Mucosa of descending colon (tissue), 3 donors: ENCODE measurements around the gene AKAP5. TPM values are rescaled to one million over a fixed set of nuclear protein-coding genes. Genes with fewer than 3 reads are reported as not detected.
A peak's percentile ranks its signal among the peaks of the same experiment; 100 is the strongest.

Experiments used
- ATAC-seq: fragments of 200-7000 bp; cut with Tn5 transposase; one replicate; pipeline ENCODE4 v1.9.1; 2020; ENCODE audit warnings: mild to moderate bottlenecking, moderate library complexity
- DNase-seq, 3 donors: peaks; one replicate each; pipeline ENCODE4 v3.0.0-alpha.2; 2020
- H3K36me3 ChIP-seq: fragments of 200-600 bp; one replicate; pipeline ENCODE4 v1.8.0; 2021; ENCODE audit warnings: low read depth, mild to moderate bottlenecking
- H3K4me1 ChIP-seq: fragments of 200-600 bp; one replicate; pipeline ENCODE4 v1.8.0; 2021; ENCODE audit warnings: low read depth, mild to moderate bottlenecking
- H3K4me3 ChIP-seq: fragments of 200-600 bp; one replicate; pipeline ENCODE4 v1.8.0; 2021; ENCODE audit warnings: mild to moderate bottlenecking
- H3K9me3 ChIP-seq: fragments of 200-600 bp; one replicate; pipeline ENCODE4 v1.8.0; 2021; ENCODE audit warnings: mild to moderate bottlenecking
- intact Hi-C, 2 donors: fragments of 100-400 bp; cut with DNase I in 1 of 2; cut with micrococcal nuclease in 1 of 2; formaldehyde crosslinking; loops; one replicate each; pipeline versions ENCODE4 v1.11.0 to v1.11.1; 2022; cut with DNase I, micrococcal nuclease
- total RNA-seq, 3 donors: library from RNA; stranded (reverse); fragmentation: NEBNext Ultra II Directional in 2 of 3; extraction: Animal tissue kit (Norgen Biotek cat#: 25700) in 2 of 3; gene quantifications; one replicate each; pipeline versions ENCODE4 v1.2.1 to v1.2.4, GENCODE V29; 2021 to 2023
- TF ChIP-seq, protein P1 (sequence below): fragments of 200-600 bp; IDR thresholded peaks from one replicate; pipeline ENCODE4 v1.8.0; 2022; ENCODE audit warnings: antibody characterized with exemption, mild to moderate bottlenecking
- donor health status: DM: no; HTN: no; CAD: no; lungs with moderate emphysema.
- donor health status: DM: no; HTN: no; CAD: no.
- donor health status: DM: no; HTN: yes; CAD: no.

AKAP5 gene
- total RNA-seq, 3 donors from 2014 or later, result 3.9 to 8.0 (median 7.4) TPM

DNA sequence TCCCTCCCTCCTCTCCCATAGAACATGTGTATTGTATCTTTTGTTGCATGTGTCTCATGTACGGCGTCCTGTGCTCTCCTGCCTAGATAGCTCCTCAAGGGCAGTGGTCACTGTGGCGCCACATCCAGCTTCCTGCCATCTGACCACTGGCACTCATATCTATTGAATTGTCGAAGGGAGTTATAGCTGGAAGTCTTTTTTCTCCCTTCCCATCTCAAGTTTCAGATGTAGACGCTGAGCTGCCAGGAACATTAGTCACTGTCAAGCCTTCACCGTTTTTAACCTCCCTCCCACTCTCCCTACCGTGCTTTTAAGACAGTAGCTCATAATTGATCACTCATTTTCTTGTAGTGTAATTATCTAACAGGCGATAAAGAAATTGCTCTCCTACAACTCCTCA, 44.1 kb upstream of the AKAP5 start:
- DNase-seq (no peak), ATAC-seq (no peak)
- H3K9me3 ChIP-seq, result no peaks in the 10 kb centered on the region
- no peaks in the 10 kb centered on the region for H3K4me1 ChIP-seq
- H3K36me3 ChIP-seq, result no peaks in the 10 kb centered on the region
- TF ChIP-seq, protein P1, sequence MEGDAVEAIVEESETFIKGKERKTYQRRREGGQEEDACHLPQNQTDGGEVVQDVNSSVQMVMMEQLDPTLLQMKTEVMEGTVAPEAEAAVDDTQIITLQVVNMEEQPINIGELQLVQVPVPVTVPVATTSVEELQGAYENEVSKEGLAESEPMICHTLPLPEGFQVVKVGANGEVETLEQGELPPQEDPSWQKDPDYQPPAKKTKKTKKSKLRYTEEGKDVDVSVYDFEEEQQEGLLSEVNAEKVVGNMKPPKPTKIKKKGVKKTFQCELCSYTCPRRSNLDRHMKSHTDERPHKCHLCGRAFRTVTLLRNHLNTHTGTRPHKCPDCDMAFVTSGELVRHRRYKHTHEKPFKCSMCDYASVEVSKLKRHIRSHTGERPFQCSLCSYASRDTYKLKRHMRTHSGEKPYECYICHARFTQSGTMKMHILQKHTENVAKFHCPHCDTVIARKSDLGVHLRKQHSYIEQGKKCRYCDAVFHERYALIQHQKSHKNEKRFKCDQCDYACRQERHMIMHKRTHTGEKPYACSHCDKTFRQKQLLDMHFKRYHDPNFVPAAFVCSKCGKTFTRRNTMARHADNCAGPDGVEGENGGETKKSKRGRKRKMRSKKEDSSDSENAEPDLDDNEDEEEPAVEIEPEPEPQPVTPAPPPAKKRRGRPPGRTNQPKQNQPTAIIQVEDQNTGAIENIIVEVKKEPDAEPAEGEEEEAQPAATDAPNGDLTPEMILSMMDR, result no peak
- no peak overlapping the region for H3K4me3 ChIP-seq
- intact Hi-C loops, result no loop called here

DNA sequence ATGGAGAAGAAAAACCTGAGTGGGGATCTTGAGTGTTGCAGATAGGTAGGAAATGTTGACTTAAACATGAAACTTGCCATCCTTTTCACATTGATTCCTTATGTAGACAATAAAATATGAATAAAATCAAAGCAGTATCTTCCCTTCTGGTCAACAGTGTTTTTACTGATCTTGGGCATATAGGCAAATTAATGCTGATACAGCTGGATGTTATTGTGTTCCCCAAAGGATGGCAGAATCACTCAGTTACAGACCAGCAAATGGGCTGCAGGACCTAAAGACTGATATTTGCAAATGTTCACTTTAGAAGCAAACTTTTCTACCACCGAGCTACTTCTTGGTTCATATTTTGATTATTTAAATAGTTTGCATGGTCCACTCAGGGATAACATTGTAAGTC, 43.3 kb upstream of the AKAP5 start:
- intact Hi-C loops, result no loop called here
- TF ChIP-seq, protein P1, result no peak

DNA sequence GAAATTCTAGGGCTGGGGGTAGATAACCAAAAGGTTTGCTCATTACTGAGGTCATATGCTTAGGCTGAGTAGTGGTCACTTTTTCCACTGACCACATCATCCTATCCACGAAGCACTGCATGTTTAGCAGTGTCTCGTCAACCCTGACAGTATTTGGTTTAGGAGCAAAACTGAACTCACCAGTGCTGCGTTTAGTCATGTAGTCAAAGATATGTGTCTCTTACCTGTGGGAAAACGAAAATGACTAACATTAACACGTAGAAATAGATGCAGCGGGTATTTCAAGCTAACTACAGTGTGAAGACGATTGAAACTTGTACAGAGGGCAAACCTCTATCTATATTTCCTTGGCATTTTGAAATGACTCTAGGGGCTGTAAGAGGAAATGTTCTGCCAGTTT, 42.5 kb upstream of the AKAP5 start:
- no peaks in the 10 kb centered on the region for H3K4me1 ChIP-seq
- TF ChIP-seq, protein P1, result no peak
- DNase-seq, result no peak
- intact Hi-C loops, result no loop called here
- no peak overlapping the region for H3K4me3 ChIP-seq
- no peaks in the 10 kb centered on the region for H3K36me3 ChIP-seq
- no peak for ATAC-seq
- H3K9me3 ChIP-seq, result no peaks in the 10 kb centered on the region

More for the DNA sequence above, 43.3 kb upstream of the AKAP5 start:
- H3K9me3 ChIP-seq, result no peaks in the 10 kb centered on the region
- no peaks in the 10 kb centered on the region for H3K36me3 ChIP-seq
- ATAC-seq, result no peak
- H3K4me3 ChIP-seq, result no peak overlapping the region
- DNase-seq, result no peak
- H3K4me1 ChIP-seq, result no peaks in the 10 kb centered on the region

DNA sequence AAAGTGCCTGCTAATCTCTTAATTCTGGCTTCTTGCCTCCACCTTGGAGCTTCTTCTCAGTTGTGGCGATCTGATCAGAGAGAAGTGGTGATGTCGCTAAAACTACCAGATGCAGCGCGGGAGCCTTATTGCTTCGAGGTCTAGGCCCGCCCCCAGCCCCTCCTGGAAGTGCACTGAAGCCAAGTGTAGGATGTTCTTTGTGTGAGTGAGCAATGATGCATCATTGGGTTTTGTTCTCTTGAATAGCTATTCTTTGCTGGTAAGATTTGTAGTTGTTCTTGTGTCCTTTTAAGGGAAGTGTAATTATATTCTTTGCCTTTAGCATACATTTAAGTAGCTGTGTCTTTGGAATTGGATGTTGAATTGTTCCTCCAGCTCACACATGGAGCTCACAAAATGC, 41.3 kb upstream of the AKAP5 start:
- Histone ChIP-seq H3K4me3 (no peak overlapping the region), H3K4me1 (no peaks in the 10 kb centered on the region), H3K36me3 (no peaks in the 10 kb centered on the region), H3K9me3 (no peaks in the 10 kb centered on the region)
- no peak for DNase-seq
- intact Hi-C loops, result no loop called here
- TF ChIP-seq, protein P1, result no peak
- no peak for ATAC-seq

DNA sequence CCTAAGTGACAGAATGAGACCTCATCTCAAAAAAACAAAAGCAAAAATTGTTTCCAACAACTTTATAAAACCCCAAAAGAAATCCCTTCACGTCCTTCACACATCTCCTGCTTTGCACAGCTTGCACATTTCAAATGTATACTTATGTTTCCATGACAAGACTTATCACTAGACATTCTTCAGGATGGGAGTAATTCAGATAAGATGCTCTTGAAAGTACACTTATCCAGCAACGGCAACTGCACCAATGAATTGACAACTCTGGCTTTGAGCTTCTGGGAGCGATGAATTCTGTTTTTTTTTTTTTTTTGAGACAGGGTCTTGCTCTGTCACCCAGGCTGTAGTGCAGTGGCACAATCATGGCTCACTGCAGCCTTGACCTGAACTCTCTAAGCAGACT, 30.8 kb upstream of the AKAP5 start:
- Histone ChIP-seq H3K4me3 (no peak overlapping the region), H3K9me3 (no peaks in the 10 kb centered on the region), H3K36me3 (no peaks in the 10 kb centered on the region), H3K4me1 (peaks cover 6% of the 10 kb centered on the region)
- intact Hi-C loops, result no loop called here
- TF ChIP-seq, protein P1, result no peak
- no peak for DNase-seq
- no peak for ATAC-seq

DNA sequence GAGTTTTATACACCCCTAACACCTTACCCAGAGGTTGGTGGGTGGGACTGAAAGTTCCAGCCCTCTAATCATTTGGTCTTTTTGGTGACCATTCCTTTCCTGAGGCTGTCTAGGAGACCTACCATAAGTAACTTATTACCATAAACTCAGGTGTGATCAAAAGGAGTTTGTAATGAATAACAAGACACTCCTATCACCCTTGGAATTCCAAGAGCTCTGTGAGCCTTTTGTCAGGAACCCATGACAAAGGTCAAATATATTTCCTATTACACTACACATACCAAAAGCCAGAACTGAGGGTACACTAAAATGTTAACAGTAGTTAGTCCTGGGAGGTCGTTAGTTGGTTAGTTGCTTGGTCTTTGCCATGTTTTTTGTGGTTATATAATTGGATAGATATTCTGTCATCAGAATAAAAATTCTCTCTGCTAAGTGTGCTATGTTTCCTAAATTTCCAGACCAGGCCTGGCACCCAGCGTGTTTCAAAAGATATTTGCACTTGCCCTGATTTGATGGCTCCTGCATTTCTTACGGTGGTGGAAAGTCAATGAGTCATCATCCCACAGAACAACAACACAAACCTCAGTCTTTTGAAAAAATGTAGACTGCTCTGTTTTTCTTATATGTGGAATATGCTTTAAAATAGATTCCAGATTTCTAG, 27.0 kb upstream of the AKAP5 start:
- no peak for DNase-seq
- Histone ChIP-seq H3K4me1 (peaks cover 6% of the 10 kb centered on the region), H3K36me3 (no peaks in the 10 kb centered on the region), H3K4me3 (no peak overlapping the region), H3K9me3 (no peaks in the 10 kb centered on the region)
- peak; percentile 94 for ATAC-seq
- intact Hi-C loops, result no loop called here
- TF ChIP-seq, protein P1, result no peak
